Measurements from ENCODE around the gene PICK1. TPM values are rescaled to one million over a fixed set of nuclear protein-coding genes. Genes with fewer than 3 reads are reported as not detected.

Gene PICK1
- polyA plus RNA-seq, 1 experiment, result 32.4 TPM

DNA sequence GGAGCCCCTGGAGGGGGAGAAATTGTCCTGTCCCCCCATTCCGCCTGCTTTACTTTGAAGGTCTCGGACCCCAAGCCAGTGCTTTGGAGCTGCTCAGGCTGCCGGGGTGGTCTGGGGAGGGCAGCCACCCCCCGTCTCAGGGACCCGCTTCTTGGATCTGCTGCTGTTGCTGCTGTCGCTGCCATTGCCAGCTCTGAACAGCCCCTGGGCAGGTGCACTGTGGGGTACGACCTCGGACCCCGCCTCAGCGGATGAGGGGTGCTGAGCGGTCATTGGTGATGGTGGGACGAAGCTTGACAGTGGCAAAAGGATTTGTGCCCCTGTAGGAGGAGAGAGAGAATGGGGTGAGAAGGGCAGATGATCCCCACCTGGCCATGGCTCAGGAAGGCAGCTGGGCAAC, 27.9 kb downstream of the PICK1 start:
- POLR2A ChIA-PET, result no interaction called here
- CTCF ChIA-PET, result interaction anchor here (1.1 to 1.3 kb wide), 3 partner anchors 13 to 16 kb away, joined by 3 to 8 read pairs (median 4); no protein-coding TSS in a partner anchor
- TF ChIP-seq, protein P1, sequence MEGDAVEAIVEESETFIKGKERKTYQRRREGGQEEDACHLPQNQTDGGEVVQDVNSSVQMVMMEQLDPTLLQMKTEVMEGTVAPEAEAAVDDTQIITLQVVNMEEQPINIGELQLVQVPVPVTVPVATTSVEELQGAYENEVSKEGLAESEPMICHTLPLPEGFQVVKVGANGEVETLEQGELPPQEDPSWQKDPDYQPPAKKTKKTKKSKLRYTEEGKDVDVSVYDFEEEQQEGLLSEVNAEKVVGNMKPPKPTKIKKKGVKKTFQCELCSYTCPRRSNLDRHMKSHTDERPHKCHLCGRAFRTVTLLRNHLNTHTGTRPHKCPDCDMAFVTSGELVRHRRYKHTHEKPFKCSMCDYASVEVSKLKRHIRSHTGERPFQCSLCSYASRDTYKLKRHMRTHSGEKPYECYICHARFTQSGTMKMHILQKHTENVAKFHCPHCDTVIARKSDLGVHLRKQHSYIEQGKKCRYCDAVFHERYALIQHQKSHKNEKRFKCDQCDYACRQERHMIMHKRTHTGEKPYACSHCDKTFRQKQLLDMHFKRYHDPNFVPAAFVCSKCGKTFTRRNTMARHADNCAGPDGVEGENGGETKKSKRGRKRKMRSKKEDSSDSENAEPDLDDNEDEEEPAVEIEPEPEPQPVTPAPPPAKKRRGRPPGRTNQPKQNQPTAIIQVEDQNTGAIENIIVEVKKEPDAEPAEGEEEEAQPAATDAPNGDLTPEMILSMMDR (IDR thresholded peaks at IDR 0.05; ENCODE audit: insufficient read depth, low read depth, low read length), result no peak
- H3K27me3 ChIP-seq (ENCODE audit: control insufficient read depth, insufficient read depth, low read length), result peaks cover 3% of the 10 kb centered on the region; the same call in 1 of the 2 replicates
- H3K4me3 ChIP-seq (ENCODE audit: low read depth, low read length), result no peak overlapping the region
- DNase-seq (ENCODE audit: low read depth), result no peak
- no peaks in the 10 kb centered on the region for H3K36me3 ChIP-seq (ENCODE audit: control insufficient read depth, insufficient read depth, low read length)

DNA sequence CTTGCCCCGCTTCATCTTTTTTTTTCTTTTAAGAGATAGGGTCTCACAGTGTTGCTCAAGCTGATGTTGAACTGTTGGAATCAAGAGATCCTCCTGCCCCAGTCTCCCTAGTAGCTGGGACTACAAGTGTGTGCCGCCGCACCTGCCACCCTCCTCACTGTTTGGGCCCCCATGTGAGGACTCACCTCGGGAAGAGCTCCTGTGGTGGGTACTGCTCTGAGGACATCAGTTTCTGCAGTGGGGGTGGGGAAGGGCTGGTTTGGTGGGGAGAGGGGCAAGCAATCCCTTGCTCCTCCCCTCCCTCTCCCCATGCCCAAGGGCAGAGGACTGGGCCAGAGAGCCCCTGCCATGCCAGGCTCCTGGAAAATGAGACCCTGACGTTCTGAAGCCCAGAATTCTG, 28.3 kb downstream of the PICK1 start:
- DNase-seq (ENCODE audit: low read depth), result no peak
- no peaks in the 10 kb centered on the region for H3K36me3 ChIP-seq (ENCODE audit: control insufficient read depth, insufficient read depth, low read length)
- CTCF ChIA-PET, result interaction anchor here (1.1 to 1.3 kb wide), 2 partner anchors 12 to 14 kb away, joined by 3 to 4 read pairs; no protein-coding TSS in a partner anchor

DNA sequence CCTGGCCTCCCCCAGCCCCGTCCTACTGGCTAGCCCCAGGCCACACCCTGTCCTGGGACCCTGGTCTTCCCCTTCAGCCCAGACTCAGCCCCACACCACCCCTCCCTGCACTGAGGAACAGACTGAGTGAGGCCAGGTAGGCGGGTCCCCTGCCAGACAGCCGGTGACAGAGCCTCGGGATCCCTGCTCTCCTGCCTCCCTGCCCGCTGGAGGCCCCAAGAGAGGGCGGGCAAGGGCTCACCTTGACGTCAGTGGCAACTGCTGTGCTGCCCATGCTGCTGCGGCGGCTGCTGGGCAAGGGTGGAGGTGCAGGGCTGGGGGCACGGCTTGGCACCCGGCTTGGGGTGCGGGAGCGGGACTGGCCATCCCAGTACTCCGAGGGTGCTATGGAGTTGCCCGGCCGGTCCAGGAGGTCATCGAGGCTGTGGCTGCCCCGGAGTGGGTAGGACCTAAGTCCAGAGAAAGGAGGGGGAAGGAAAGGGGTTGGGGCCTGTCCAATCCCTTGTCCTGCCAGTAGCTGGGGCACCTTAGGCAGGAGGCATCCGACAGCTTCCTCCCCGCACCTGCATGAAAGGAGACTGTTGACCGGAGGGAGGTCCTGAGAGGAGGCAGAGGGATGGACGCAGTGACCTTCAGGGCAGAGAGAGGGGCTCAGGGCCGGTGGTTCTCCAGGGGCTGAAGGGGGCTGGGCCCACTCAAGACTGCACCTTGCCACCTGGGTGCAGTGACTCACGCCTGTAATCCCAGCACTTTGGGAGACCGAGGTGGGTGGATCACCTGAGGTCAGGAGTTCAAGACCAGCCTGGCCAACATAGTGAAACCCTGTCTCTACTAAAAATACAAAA, 29.0 kb downstream of the PICK1 start:
- no peak for DNase-seq (ENCODE audit: low read depth)
- ChIA-PET CTCF (interaction anchor here (1.1 kb wide), 1 partner anchor 12 kb away, joined by 3 read pairs; no protein-coding TSS in a partner anchor), POLR2A (no interaction called here)
- H3K4me3 ChIP-seq (ENCODE audit: low read depth, low read length), result no peak overlapping the region
- no peaks in the 10 kb centered on the region for H3K36me3 ChIP-seq (ENCODE audit: control insufficient read depth, insufficient read depth, low read length)
- TF ChIP-seq, protein P1 (IDR thresholded peaks at IDR 0.05; ENCODE audit: insufficient read depth, low read depth, low read length), result no peak
- peaks cover 4% of the 10 kb centered on the region; the same call in 1 of the 2 replicates for H3K27me3 ChIP-seq (ENCODE audit: control insufficient read depth, insufficient read depth, low read length)

More for the DNA sequence above, 28.3 kb downstream of the PICK1 start:
- POLR2A ChIA-PET, result no interaction called here
- peaks cover 4% of the 10 kb centered on the region; the same call in 1 of the 2 replicates for H3K27me3 ChIP-seq (ENCODE audit: control insufficient read depth, insufficient read depth, low read length)
- no peak overlapping the region for H3K4me3 ChIP-seq (ENCODE audit: low read depth, low read length)
- TF ChIP-seq, protein P1 (IDR thresholded peaks at IDR 0.05; ENCODE audit: insufficient read depth, low read depth, low read length), result no peak

DNA sequence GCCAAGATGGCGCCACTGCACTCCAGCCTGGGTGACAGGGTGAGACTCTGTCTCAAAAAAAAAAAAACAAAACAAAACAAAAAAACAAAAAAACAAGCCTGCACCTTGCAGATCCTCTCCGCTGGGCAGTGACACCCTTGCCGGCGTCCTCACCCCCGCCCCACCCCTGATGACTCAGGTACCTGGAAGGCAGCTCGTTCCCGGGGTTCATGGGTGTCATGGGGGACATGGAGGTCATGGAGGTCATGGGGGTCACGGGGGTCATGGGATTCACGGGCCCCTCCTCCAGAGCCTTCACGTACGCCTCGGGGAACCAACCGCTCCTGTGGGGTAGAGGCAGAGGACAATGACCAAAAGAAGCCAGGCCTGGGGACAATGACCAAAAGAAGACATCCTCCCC, 29.7 kb downstream of the PICK1 start:
- POLR2A ChIA-PET, result no interaction called here
- TF ChIP-seq, protein P1 (IDR thresholded peaks at IDR 0.05; ENCODE audit: insufficient read depth, low read depth, low read length), result no peak
- Histone ChIP-seq H3K4me3 (ENCODE audit: low read depth, low read length) (no peak overlapping the region), H3K27me3 (ENCODE audit: control insufficient read depth, insufficient read depth, low read length) (peaks cover 4% of the 10 kb centered on the region; the same call in 1 of the 2 replicates), H3K36me3 (ENCODE audit: control insufficient read depth, insufficient read depth, low read length) (no peaks in the 10 kb centered on the region)
- CTCF ChIA-PET, result no interaction called here
- no peak for DNase-seq (ENCODE audit: low read depth)

DNA sequence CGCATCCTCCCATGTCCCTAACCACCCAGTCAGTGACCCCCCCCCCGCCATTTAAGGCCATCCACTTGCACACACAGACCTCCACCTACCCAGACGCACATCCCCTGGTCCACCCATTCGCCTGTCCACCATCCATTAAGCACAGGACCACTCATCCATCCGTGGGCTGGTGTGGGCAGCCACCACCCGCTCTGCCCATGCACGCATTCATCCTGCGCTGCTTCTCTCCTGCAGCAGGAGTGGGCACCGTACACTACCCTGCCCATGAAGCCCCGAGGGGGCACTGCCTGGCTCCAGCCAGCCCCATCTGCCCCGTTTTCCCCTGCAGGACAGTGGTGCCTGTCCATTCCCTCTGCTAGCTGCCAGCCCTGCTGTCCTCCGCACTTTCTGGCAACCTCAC, 30.7 kb downstream of the PICK1 start:
- POLR2A ChIA-PET, result no interaction called here
- no peak for DNase-seq (ENCODE audit: low read depth)
- Histone ChIP-seq H3K27me3 (ENCODE audit: control insufficient read depth, insufficient read depth, low read length) (peaks cover 2% of the 10 kb centered on the region; the same call in 1 of the 2 replicates), H3K4me3 (ENCODE audit: low read depth, low read length) (no peak overlapping the region), H3K36me3 (ENCODE audit: control insufficient read depth, insufficient read depth, low read length) (no peaks in the 10 kb centered on the region)
- CTCF ChIA-PET, result no interaction called here
- TF ChIP-seq, protein P1 (IDR thresholded peaks at IDR 0.05; ENCODE audit: insufficient read depth, low read depth, low read length), result no peak

Data from BJ (cell line).